DLD1 (cell line): ENCODE measurements around the gene SEZ6L2.
"Not testable (repeated sequence)": the region's sequence is repeated elsewhere in the genome, so short reads cannot be mapped to it uniquely, and the experiment has no call there.

ENCODE experiments used
- in situ Hi-C: cut with HindIII; loops from 2 replicates; pipeline ENCODE4 v1.10.0; 2017; ENCODE audit warnings: low sequenced_read_pairs

Gene SEZ6L2

GRCh38 chr16:29891525-29892457, 7.6 kb downstream of the SEZ6L2 start:
- in situ Hi-C loops = no loop called here

DNA sequence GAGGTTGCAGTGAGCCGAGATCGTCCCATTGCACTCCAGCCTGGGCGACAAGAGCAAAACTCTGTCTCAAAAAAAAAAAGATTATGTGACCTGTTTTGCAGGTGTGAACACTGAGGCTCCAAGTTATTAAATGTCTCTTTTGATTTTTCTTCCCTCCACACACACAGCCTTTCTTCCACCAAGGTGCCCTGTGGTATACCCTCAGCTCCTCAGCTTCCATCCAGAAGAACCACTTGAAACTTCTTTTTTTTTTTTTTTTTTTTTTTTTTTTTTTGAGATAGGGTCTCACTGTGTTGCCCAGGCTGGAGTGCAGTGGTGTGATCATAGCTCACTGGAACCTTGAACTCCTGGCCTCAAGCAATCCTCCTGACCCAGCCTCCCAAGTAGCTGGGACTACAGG, 10.0 kb downstream of the SEZ6L2 start:
- in situ Hi-C loops = not testable (repeated sequence)

DNA sequence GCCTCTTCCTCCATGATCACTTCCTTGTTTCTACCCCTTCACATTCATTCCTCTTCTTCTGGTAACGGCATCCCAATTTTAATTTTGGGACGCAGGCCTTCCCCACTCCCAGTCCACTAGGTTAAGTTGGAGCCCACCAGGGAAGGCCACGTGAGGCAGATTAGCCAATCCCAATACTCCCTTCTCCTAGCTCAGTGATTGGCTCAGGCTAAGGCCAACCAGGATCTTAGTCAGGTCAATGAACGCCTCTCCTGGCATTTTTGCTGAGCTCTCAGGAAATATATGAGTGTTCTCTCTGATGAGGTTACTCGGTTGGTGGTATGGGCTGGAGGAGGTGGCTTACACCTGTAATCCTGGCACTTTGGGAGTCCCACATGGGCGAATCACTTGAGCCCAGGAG, 15.4 kb downstream of the SEZ6L2 start:
- in situ Hi-C loops = no loop called here

- in situ Hi-C loops = no loop called here
Measured at GRCh38 chr16:29881050-29881449, 18.3 kb downstream of the SEZ6L2 start.

DNA sequence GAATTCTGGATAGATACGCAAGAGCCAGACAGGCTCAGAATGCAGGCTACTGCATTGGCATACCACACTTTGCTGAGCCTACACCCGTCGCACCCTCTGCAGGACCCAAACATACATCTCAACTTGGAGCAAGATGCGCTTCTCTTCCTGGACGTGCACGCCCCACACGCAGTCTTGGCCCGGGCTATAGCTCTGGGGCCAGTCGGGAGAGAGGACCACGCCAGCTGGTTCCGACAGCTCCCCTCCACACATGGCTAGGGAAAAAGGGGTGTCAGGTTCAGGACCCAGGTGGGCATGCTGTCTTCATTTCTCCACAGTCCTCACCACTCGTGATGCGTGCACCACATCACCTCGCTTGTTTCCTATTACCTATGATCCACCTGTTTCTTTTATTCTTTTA, 21.2 kb downstream of the SEZ6L2 start:
- in situ Hi-C loops = no loop called here

- in situ Hi-C loops = no loop called here
Measured at GRCh38 chr16:29877266-29877961, 21.9 kb downstream of the SEZ6L2 start.

- in situ Hi-C loops = no loop called here
Measured at GRCh38 chr16:29876594-29877249, 22.6 kb downstream of the SEZ6L2 start.

DNA sequence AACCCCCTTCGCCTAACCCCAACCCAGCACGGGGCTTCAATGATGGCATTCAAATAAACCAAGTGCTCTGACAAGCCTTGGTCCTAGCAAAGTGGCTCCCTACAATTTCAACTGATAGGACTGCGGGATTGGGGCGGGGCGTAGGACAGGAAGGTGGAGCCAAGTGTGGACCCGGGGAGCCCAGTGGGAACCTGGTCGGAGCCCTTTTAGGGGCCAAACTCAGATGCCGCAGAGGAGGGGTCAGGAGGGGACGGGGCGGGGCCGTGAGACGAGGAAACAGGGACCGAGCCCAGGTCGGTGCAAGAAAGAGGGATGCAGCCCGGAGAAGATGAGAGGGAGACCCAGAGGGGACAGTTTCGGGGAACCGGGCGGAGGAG, 23.1 kb downstream of the SEZ6L2 start:
- in situ Hi-C loops = no loop called here

DNA sequence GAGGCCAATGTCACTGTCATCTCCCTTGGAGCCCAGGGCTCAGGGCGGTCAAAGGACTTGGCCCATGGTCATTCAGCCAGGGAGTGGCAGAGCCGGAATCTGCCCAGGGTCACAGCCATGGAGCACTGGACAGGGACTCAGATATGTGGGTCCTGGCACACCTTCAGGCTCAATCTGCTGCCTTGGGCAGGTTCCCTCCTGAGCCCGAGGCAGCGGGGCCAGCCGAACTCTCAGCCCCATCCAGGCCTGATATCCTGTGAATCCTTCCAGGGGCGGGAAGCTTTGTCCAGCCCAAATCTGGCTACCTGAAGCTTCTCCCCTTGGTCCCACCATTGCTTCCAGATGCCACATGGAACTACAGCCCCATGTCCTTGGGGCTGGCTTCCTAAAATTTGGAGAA, 24.1 kb downstream of the SEZ6L2 start:
- in situ Hi-C loops = no loop called here

DNA sequence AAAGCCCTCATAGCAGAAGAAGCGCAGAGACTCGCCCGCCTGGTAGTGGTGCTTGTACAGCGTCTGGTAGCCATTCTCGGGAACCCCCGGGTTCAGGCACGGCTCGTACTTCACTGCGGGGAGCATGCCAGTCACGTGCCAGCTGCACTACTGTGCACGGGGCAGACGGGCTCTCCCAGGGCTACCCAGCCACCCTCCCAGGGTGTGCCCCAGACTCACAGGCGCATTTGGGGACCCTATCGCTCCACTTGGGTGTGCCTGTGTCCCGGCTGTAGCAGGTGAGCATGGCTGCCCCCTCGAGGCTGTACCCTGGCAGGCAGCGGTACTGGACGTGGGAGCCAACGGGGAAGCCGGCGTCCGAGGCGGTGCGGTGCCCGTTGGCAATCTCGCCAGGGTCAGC, 26.0 kb downstream of the SEZ6L2 start:
- in situ Hi-C loops = no loop called here

DNA sequence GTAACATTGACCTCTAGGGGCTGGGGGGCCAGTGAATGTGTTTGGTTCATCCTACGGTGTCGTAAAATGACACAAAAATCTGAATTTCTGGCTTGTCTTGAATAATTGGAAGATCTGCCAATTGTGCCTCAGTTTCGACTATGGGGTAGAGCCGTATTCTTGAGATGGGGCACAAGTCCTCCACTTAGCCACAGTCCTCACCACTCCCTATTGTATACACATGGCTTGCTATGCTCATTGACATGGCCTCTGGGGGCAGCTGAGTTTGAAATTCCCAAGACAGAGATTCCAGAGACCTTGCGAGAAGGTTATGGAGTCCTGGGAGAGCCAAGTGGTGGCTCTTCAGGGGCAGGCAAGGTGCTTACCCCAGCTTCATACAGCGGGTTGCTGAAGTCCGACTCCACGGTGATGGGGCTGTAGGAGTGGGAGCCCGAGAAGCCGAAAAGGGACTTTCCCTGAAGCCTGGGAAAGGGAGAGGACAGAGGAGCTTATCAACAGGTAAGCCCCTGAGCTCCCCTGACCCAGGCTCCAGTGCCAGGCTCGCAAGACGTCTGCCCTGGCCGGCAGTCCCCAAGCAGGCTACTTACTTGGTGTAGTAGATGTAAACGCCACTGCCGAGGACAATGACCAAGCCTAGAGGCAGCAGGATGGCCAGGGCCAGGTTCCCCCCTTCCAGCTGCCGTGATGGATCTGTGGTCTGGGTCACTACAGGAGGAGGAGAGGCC, 27.4 kb downstream of the SEZ6L2 start:
- in situ Hi-C loops = no loop called here

- in situ Hi-C loops = not testable (repeated sequence)
Measured at GRCh38 chr16:29869067-29869466, 30.3 kb downstream of the SEZ6L2 start.

- in situ Hi-C loops = no loop called here
Measured at GRCh38 chr16:29868396-29869009, 30.8 kb downstream of the SEZ6L2 start.

DNA sequence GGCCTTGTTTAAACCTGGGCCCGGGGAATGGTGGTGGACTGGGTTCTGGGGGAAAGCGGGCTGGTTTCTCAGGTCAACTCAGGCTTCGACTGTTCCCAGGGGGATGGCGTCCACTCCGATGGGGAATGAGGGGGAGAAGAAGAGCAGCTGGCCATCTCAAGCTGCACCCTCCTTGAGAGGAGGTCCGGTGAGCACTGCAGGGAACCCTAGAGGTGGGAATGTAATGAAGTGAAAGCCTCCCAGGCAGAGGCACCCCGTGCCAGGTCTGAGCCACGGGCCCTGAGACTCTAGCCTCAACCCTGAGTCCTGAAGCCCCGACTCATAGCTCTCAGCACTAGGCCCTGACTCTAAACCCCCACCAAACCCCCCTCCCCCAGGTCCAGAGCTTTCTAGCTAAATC, 35.1 kb downstream of the SEZ6L2 start:
- in situ Hi-C loops = no loop called here

DNA sequence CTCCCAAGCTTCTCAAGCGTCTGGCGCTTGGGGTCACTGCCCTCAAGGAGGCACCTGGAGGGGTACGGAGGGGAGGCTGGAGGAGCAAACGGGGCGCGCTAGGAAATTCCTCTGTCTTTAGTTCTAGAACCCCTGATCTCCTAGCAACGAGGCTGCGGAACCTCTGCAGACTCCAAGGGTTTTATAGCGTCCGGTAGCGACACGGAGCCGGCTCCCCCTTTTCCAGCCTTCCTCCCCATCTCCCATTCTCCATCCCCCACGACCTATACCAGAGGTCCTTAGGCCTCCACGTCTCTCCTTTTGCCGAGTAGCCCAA, 35.7 kb downstream of the SEZ6L2 start:
- in situ Hi-C loops = no loop called here

DNA sequence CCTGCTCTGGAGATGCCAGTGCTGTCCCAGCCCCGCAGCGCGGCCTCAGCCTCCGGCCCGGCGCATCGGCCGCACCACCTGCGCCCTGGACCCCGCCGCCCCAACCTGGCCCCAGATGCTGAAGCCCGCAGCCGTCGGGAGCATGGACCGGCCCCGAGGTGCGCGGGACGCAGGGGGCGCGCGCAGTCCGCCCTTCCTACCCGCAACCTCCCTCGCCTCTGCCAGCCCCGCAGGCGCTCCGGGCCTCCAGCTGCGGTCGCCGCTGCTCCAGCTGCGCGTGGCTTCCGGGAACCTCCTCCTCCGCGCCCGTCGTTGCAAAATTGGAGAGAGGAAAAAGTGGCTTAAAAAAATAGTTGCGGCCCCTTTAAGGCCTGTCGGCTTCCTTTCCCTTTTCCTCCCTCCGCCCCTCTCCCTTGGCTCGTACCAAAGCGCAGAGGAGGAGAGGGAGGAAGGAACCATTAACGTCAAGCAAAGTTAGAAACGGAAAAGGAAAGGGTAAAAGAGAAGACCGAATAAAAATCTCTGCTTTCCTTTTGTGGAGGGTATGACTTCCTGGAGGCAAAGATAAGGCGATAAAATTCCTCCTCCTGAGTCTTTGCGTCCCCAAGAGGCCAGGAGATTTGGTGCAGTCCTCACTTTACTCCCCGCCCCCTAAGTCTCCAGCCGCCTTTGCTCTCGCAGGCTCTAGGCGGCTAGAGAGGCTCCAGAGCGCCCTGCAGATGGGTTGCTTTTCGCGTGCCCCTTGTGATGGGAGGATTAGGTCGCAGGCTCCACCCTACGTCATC, 36.3 kb downstream of the SEZ6L2 start, which contains the start of gene CDIPT:
CDIPT (minus strand) TSS at position 343 of the 785 bp plus-strand sequence. CDS start 369 bp downstream, outside the sequence.
- in situ Hi-C loops = no loop called here

GRCh38 chr16:29862383-29862883, 36.9 kb downstream of the SEZ6L2 start:
- in situ Hi-C loops = no loop called here

GRCh38 chr16:29860218-29860617, 39.1 kb downstream of the SEZ6L2 start:
- in situ Hi-C loops = no loop called here

DNA sequence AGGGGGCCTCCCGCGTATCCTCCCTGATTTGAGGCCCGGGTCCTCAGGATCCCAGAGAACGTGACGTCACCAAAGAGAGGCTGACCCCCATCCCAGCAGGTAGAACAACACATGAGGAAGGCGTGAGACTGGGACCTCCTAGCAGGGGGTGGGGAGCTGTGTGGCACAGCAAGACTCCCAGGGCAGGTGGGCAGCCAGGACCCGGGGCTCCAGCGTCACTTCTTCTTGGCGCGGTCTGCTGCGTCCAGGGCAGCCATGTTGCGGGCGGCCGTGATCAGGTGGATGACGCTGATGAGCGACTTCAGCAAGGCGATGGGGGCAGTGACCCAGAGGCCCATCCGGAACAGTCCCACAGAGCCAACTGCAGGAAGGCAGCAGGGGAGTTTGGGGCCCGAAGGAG, 40.4 kb downstream of the SEZ6L2 start:
- in situ Hi-C loops = no loop called here
